Lung (tissue), 12 donors: ENCODE data around the gene SHISA6. TPM values are rescaled to one million over a fixed set of nuclear protein-coding genes. Genes with fewer than 3 reads are reported as not detected.

ENCODE experiments used
- ATAC-seq: fragments of 200-7000 bp; cut with Tn5 transposase; one replicate; pipeline ENCODE4 v1.9.1; 2020; ENCODE audit warnings: moderate number of reproducible peaks; ENCODE audit not compliant: insufficient read depth, low FRiP score
- DNase-seq, 3 donors: peaks; one replicate each; pipeline ENCODE4 v3.0.0-alpha.2; 2013 to 2017
- H3K27ac ChIP-seq, 2 donors: one replicate each; pipeline ENCODE4 v1.5.1; 2013; ENCODE audit warnings: mild to moderate bottlenecking in 2 of 2, moderate library complexity in 2 of 2, control low read depth in 1 of 2, inconsistent platforms in 1 of 2, low read depth in 1 of 2, low read length in 1 of 2
- H3K27me3 ChIP-seq, 3 donors: one replicate each; pipeline ENCODE4 v1.5.1; 2013; ENCODE audit warnings: low read length in 2 of 3; ENCODE audit not compliant: control insufficient read depth in 3 of 3, insufficient read depth in 3 of 3
- H3K36me3 ChIP-seq, 4 donors: one replicate each; pipeline ENCODE4 v1.5.1; 2013; ENCODE audit warnings: low read length in 4 of 4, mild to moderate bottlenecking in 1 of 4, moderate library complexity in 1 of 4; ENCODE audit not compliant: control insufficient read depth in 4 of 4, insufficient read depth in 4 of 4
- H3K4me1 ChIP-seq, 5 donors: one replicate each; pipeline ENCODE4 v1.5.1; 2013; ENCODE audit warnings: low read length in 5 of 5, mild to moderate bottlenecking in 2 of 5, moderate library complexity in 1 of 5; ENCODE audit not compliant: control insufficient read depth in 5 of 5, insufficient read depth in 5 of 5
- H3K4me3 ChIP-seq: one replicate; pipeline ENCODE4 v1.5.1; 2013; ENCODE audit warnings: mild to moderate bottlenecking, control low read depth, moderate library complexity
- H3K9ac ChIP-seq, 2 donors: one replicate each; pipeline ENCODE4 v1.5.1; 2013; ENCODE audit warnings: low read length in 2 of 2, control low read depth in 1 of 2; ENCODE audit not compliant: insufficient read depth in 1 of 2
- H3K9me3 ChIP-seq, 4 donors: one replicate each; pipeline ENCODE4 v1.5.1; 2013; ENCODE audit warnings: low read length in 3 of 4, mild to moderate bottlenecking in 1 of 4, moderate library complexity in 1 of 4; ENCODE audit not compliant: control insufficient read depth in 4 of 4, insufficient read depth in 3 of 4
- WGBS, 2 donors: extraction: QIAGEN DNeasy Blood & Tissue Kit; methylation state at CpG; one replicate each; pipeline ENCODE4 v1.1.7; 2013; 5-methylcytosine and 5-hydroxymethylcytosine counted together
- polyA plus RNA-seq, 2 donors: library from polyadenylated mRNA; stranded (reverse); fragments of 200-250 nt; gene quantifications; one replicate each; pipeline ENCODE4 v1.2.1, GENCODE V29; 2013
- total RNA-seq, 2 donors: library from RNA; depleted of rRNA in 1 of 2; stranded (reverse); fragments of >200 nt in 1 of 2; gene quantifications; one replicate each; pipeline ENCODE4 v1.2.1, GENCODE V29; 2014 to 2021
- TF ChIP-seq, protein P1 (sequence below): IDR thresholded peaks from 2 replicates; pipeline ENCODE4 v1.5.1; 2012; ENCODE audit warnings: mild to moderate bottlenecking; ENCODE audit errors: control extremely low read depth, extremely low read depth
- donor health status: control.
- donor health status: control.
- donor health status: Bipolar disorder and iron deficiency.
- donor health status: healthy.
- donor health status: DM: yes; HTN: yes; CAD: no.

The SHISA6 gene
- total and polyA plus RNA-seq, 4 donors, result 0.03 to 0.34 (median 0.11) TPM

DNA sequence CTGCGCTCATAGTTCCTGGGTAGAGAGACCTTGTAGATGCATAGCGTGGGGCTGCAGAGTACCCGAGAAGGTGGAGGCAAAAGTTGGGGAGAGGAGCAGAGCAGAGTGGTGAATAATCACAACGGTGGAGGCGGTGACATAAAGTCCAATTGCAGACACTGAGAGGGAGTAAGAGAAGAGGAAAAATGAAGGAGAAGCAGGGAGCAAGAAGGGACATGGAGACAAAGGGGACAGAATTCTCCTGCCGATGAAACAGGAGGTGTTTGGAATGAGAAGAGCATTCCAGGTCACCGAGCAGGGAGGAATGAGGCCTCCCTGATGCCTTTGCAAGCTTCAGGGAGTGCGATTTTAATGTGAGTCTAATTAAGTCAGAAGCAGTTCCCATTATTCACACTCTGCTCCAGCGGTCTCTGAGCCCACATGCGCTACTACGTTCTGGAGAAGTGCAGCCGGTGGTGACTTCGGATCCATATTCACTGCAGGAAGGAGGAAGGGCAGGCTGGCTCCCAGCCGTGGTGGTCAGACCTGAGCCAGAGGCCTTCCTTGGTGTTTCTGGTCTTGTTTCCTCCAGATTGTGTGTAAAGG, 249.2 kb downstream of the SHISA6 start:
- Histone ChIP-seq H3K9me3 (no peaks in the 10 kb centered on the region), H3K4me1 (no peaks in the 10 kb centered on the region), H3K4me3 (no peak overlapping the region), H3K27ac (no peak overlapping the region), H3K27me3 (peaks cover 0 to 7% (median 0%) of the 10 kb centered on the region in 3 donors), H3K36me3 (no peaks in the 10 kb centered on the region), H3K9ac (no peak overlapping the region)
- no peak for ATAC-seq
- whole genome bisulfite sequencing, 2 donors, result 84 to 85% methylated on average over 14 of the region's 14 CpGs
- TF ChIP-seq, protein P1, sequence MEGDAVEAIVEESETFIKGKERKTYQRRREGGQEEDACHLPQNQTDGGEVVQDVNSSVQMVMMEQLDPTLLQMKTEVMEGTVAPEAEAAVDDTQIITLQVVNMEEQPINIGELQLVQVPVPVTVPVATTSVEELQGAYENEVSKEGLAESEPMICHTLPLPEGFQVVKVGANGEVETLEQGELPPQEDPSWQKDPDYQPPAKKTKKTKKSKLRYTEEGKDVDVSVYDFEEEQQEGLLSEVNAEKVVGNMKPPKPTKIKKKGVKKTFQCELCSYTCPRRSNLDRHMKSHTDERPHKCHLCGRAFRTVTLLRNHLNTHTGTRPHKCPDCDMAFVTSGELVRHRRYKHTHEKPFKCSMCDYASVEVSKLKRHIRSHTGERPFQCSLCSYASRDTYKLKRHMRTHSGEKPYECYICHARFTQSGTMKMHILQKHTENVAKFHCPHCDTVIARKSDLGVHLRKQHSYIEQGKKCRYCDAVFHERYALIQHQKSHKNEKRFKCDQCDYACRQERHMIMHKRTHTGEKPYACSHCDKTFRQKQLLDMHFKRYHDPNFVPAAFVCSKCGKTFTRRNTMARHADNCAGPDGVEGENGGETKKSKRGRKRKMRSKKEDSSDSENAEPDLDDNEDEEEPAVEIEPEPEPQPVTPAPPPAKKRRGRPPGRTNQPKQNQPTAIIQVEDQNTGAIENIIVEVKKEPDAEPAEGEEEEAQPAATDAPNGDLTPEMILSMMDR, result no peak
- DNase-seq, result no peak

DNA sequence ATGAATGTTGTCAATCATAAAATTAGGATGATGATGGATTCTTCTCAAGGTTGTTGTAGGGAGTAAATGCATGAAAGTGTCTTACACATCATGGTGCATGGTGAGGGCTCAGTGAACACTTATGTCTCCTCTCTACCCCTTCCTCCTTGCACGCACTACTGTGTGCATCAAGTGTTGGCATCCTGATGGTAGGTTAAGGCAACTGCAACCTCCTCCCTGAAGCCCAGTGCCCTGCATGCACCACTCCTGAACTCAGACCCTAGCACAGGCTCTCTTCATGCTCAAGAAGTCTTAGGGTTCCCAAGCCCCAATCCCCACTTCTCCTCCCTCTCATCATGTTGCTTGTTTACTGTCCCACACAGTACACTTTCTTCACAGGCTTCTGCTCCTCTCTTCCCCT, 251.5 kb downstream of the SHISA6 start:
- no peak for ATAC-seq
- WGBS, 2 donors, result 78 to 90% methylated on average over 1 of the region's 1 CpG
- TF ChIP-seq, protein P1, result no peak

DNA sequence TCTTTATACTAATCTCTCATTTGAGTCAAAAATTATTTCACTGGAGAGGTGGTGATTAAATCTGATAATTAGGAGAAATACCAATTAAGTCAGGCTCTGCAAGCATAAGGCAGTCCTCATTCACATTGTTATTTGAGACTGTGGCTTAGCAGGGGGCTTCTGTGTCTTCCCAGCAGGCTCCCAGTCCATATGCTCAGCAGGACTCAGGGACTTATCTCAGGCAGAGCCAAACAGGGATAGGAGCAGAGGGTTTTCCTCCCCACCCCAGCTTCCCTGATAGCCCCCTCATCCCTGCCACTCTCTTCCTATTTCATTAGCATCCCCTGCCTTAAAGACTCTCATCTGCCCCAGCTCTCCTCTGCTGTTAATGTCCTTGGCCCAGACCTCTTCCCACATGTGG, 252.9 kb downstream of the SHISA6 start:
- peaks cover 0 to under 1% (median 0%) of the 10 kb centered on the region in 4 donors for H3K9me3 ChIP-seq
- no peak overlapping the region for H3K27ac ChIP-seq
- H3K4me1 ChIP-seq, result no peaks in the 10 kb centered on the region
- H3K9ac ChIP-seq, result no peak overlapping the region
- no peak for ATAC-seq
- TF ChIP-seq, protein P1, result no peak
- no peak for DNase-seq
- peaks cover 0 to 3% (median 0%) of the 10 kb centered on the region in 3 donors for H3K27me3 ChIP-seq
- H3K36me3 ChIP-seq, result no peaks in the 10 kb centered on the region
- H3K4me3 ChIP-seq, result no peak overlapping the region

More for the DNA sequence above, 251.5 kb downstream of the SHISA6 start:
- Histone ChIP-seq H3K4me1 (no peaks in the 10 kb centered on the region), H3K9me3 (no peaks in the 10 kb centered on the region), H3K27ac (no peak overlapping the region), H3K4me3 (no peak overlapping the region), H3K9ac (no peak overlapping the region), H3K36me3 (no peaks in the 10 kb centered on the region), H3K27me3 (peaks cover 0 to 7% (median 0%) of the 10 kb centered on the region in 3 donors)
- no peak for DNase-seq

DNA sequence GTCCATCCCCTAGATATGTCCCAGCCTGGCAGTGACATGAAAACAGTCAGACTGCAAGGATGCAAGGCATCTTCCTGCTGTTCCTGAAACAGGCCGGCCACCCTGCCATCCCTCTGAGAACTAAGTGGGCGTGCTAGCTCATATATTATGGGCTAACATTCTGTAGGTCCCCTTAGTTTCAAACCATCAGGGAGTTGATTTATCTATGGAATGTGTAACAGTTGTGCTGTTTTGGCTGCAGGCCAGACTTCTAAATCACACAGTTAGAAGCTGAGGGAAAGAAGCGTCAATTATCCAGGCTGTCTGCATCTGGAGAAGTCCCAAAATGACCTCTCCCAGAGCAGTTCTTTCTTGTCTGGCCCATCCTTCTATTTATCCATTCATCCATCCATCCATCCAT, 254.6 kb downstream of the SHISA6 start:
- WGBS, 2 donors, result 62 to 73% methylated on average over 3 of the region's 3 CpGs
- no peak for ATAC-seq
- no peak overlapping the region for H3K27ac ChIP-seq
- no peak overlapping the region for H3K4me3 ChIP-seq
- H3K27me3 ChIP-seq, result peaks cover 0 to 3% (median 0%) of the 10 kb centered on the region in 3 donors
- peak; percentile 19 to 42 (median 26) for DNase-seq
- no peaks in the 10 kb centered on the region for H3K4me1 ChIP-seq
- H3K9me3 ChIP-seq, result peaks cover 0 to 3% (median 0%) of the 10 kb centered on the region in 4 donors
- TF ChIP-seq, protein P1, result no peak
- H3K9ac ChIP-seq, result no peak overlapping the region
- H3K36me3 ChIP-seq, result no peaks in the 10 kb centered on the region
